ENCODE results near the gene HMGXB3. TPM values are rescaled to one million over a fixed set of nuclear protein-coding genes. Genes with fewer than 3 reads are reported as not detected.

HMGXB3 gene
- total RNA-seq, 2 experiments from 2014 or later = 35.1 to 44.0 TPM

GRCh38 chr5:150058480-150059126 is 58.1 kb downstream of the HMGXB3 start:
- Histone ChIP-seq H3K79me2 (ENCODE audit: insufficient read depth, low read depth, low read length) (no peaks in the 10 kb centered on the region), H3K4me3 (ENCODE audit: low read depth, low read length, poor library complexity, severe bottlenecking) (no peak overlapping the region), H3K9me2 (ENCODE audit: insufficient read depth, low read length) (no peaks in the 10 kb centered on the region), H4K20me1 (ENCODE audit: insufficient read depth, low read length) (no peaks in the 10 kb centered on the region), H3K4me1 (ENCODE audit: insufficient read depth, low read length, poor library complexity, severe bottlenecking) (no peaks in the 10 kb centered on the region), H3K9me3 (ENCODE audit: low read length) (no peaks in the 10 kb centered on the region), H3K27ac (ENCODE audit: low read depth, low read length, poor library complexity, severe bottlenecking) (no peak overlapping the region), H3K36me3 (ENCODE audit: insufficient read depth, low read length) (peaks cover 18% of the 10 kb centered on the region), H3K4me2 (ENCODE audit: low read length) (no peak overlapping the region), H2AFZ (ENCODE audit: low read length) (no peak overlapping the region)
- ChIA-PET CTCF (ENCODE audit: unreplicated experiment) (no interaction called here), POLR2A (no interaction called here)
- TF ChIP-seq CTCF (conservative IDR thresholded peaks at IDR 0.05; ENCODE audit: low read length) (no peak), EZH2phosphoT487 (IDR thresholded peaks at IDR 0.05; ENCODE audit: borderline replicate concordance, low read depth, low read length) (no peak)
- no peak for DNase-seq (ENCODE audit: low spot score)
- intact Hi-C loops (cut with micrococcal nuclease; ENCODE audit: unreplicated experiment) = no loop called here
- no TSS peak for BruUV-seq (replicated peaks)

- H3K4me1 ChIP-seq (ENCODE audit: insufficient read depth, low read length, poor library complexity, severe bottlenecking) = no peaks in the 10 kb centered on the region
- no peaks in the 10 kb centered on the region for H3K9me3 ChIP-seq (ENCODE audit: low read length)
- DNase-seq (ENCODE audit: low spot score) = no peak
- CTCF ChIA-PET (ENCODE audit: unreplicated experiment) = no interaction called here
- no peaks in the 10 kb centered on the region for H3K9me2 ChIP-seq (ENCODE audit: insufficient read depth, low read length)
- intact Hi-C loops (cut with micrococcal nuclease; ENCODE audit: unreplicated experiment) = no loop called here
- no peak overlapping the region for H2AFZ ChIP-seq (ENCODE audit: low read length)
- no peak overlapping the region for H3K4me3 ChIP-seq (ENCODE audit: low read depth, low read length, poor library complexity, severe bottlenecking)
- no TSS peak for BruUV-seq (replicated peaks)
- H3K79me2 ChIP-seq (ENCODE audit: insufficient read depth, low read depth, low read length) = no peaks in the 10 kb centered on the region
- H3K4me2 ChIP-seq (ENCODE audit: low read length) = no peak overlapping the region
- H3K36me3 ChIP-seq (ENCODE audit: insufficient read depth, low read length) = peaks cover 8% of the 10 kb centered on the region; the same call in 1 of the 2 replicates
- H3K27ac ChIP-seq (ENCODE audit: low read depth, low read length, poor library complexity, severe bottlenecking) = no peak overlapping the region
- POLR2A ChIA-PET = interaction anchor here (0.9 kb wide), 1 partner anchor 121 kb away, joined by 3 read pairs; no protein-coding TSS in a partner anchor
- TF ChIP-seq EZH2phosphoT487 (IDR thresholded peaks at IDR 0.05; ENCODE audit: borderline replicate concordance, low read depth, low read length) = no peak
- no peak for TF ChIP-seq CTCF (conservative IDR thresholded peaks at IDR 0.05; ENCODE audit: low read length)
- no peaks in the 10 kb centered on the region for H4K20me1 ChIP-seq (ENCODE audit: insufficient read depth, low read length)
These were observed 59.1 kb downstream of the HMGXB3 start for GRCh38 chr5:150059623-150060022.

GRCh38 chr5:150060471-150060870 is 59.9 kb downstream of the HMGXB3 start:
- Histone ChIP-seq H3K9me2 (ENCODE audit: insufficient read depth, low read length) (no peaks in the 10 kb centered on the region), H3K4me3 (ENCODE audit: low read depth, low read length, poor library complexity, severe bottlenecking) (no peak overlapping the region), H4K20me1 (ENCODE audit: insufficient read depth, low read length) (no peaks in the 10 kb centered on the region), H3K79me2 (ENCODE audit: insufficient read depth, low read depth, low read length) (no peaks in the 10 kb centered on the region), H3K4me1 (ENCODE audit: insufficient read depth, low read length, poor library complexity, severe bottlenecking) (no peaks in the 10 kb centered on the region), H3K4me2 (ENCODE audit: low read length) (no peak overlapping the region), H2AFZ (ENCODE audit: low read length) (no peak overlapping the region), H3K9me3 (ENCODE audit: low read length) (no peaks in the 10 kb centered on the region), H3K36me3 (ENCODE audit: insufficient read depth, low read length) (peaks cover 1% of the 10 kb centered on the region; the same call in 1 of the 2 replicates), H3K27ac (ENCODE audit: low read depth, low read length, poor library complexity, severe bottlenecking) (no peak overlapping the region)
- TF ChIP-seq CTCF (conservative IDR thresholded peaks at IDR 0.05; ENCODE audit: low read length) (no peak), EZH2phosphoT487 (IDR thresholded peaks at IDR 0.05; ENCODE audit: borderline replicate concordance, low read depth, low read length) (no peak)
- DNase-seq (ENCODE audit: low spot score) = no peak
- intact Hi-C loops (cut with micrococcal nuclease; ENCODE audit: unreplicated experiment) = no loop called here
- ChIA-PET CTCF (ENCODE audit: unreplicated experiment) (no interaction called here), POLR2A (interaction anchor here (0.9 kb wide), 1 partner anchor 23 kb away, joined by 3 read pairs; no protein-coding TSS in a partner anchor)
- BruUV-seq (replicated peaks) = no TSS peak
